SK-N-SH (cell line): ENCODE data around the gene LOXHD1.

Experiments used
- CTCF ChIP-seq: fragments of 200-600 bp; sonication (generic); IDR thresholded peaks from 2 replicates; pipeline ENCODE4 v1.6.1; 2017; ENCODE audit warnings: antibody characterized with exemption, mild to moderate bottlenecking, moderate library complexity
- EP300 ChIP-seq, 2 experiments: IDR thresholded peaks; 2 replicates each; pipeline versions ENCODE4 v1.4.0 to v1.6.1; 2012; ENCODE audit warnings: borderline replicate concordance in 1 of 2, low read depth in 1 of 2, low read length in 1 of 2
- EZH2phosphoT487 ChIP-seq: fragments of 200-600 bp; sonication (generic); IDR thresholded peaks from 2 replicates; pipeline ENCODE4 v1.6.1; 2017; ENCODE audit warnings: low read depth, mixed run types, mild to moderate bottlenecking, antibody characterized with exemption, moderate library complexity, borderline replicate concordance
- GABPA ChIP-seq: IDR thresholded peaks from 2 replicates; pipeline ENCODE4 v1.4.0; 2012; ENCODE audit warnings: low read depth, mild to moderate bottlenecking
- GATA2 ChIP-seq: sonication (generic); formaldehyde crosslinking; IDR thresholded peaks from 2 replicates; pipeline ENCODE4 v1.5.0; 2020; ENCODE audit warnings: mild to moderate bottlenecking, missing genetic modification reagents
- MXI1 ChIP-seq: IDR thresholded peaks from 2 replicates; pipeline ENCODE4 v1.6.1; 2012; ENCODE audit warnings: mild to moderate bottlenecking, low read depth, low read length, improper control_type of control experiment
- POLR2AphosphoS5 ChIP-seq: IDR thresholded peaks from 2 replicates; pipeline ENCODE4 v1.6.1; 2012; ENCODE audit warnings: low read depth, low read length
- RAD21 ChIP-seq: IDR thresholded peaks from 2 replicates; pipeline ENCODE4 v1.6.1; 2012; ENCODE audit warnings: mild to moderate bottlenecking, low read length
- TAF1 ChIP-seq: IDR thresholded peaks from 2 replicates; pipeline ENCODE4 v1.6.1; 2012; ENCODE audit warnings: low read depth, mild to moderate bottlenecking, low read length, moderate library complexity, borderline replicate concordance
- TCF12 ChIP-seq: IDR thresholded peaks from 2 replicates; pipeline ENCODE4 v1.4.0; 2012
- YY1 ChIP-seq: IDR thresholded peaks from 2 replicates; pipeline ENCODE4 v1.4.0; 2012; ENCODE audit warnings: low read depth, mild to moderate bottlenecking
- ZBTB33 ChIP-seq: IDR thresholded peaks from 2 replicates; pipeline ENCODE4 v1.4.0; 2012; ENCODE audit warnings: low read depth, borderline replicate concordance
- TF ChIP-seq, protein P1 (sequence below): IDR thresholded peaks from 2 replicates; pipeline ENCODE4 v1.4.0; 2012; ENCODE audit warnings: low read depth
- TF ChIP-seq, protein P2 (sequence below): IDR thresholded peaks from 2 replicates; pipeline ENCODE4; 2012

GRCh38 chr18:46632401-46633071, 24.5 kb downstream of the LOXHD1 start:
- TF ChIP-seq, protein P1, sequence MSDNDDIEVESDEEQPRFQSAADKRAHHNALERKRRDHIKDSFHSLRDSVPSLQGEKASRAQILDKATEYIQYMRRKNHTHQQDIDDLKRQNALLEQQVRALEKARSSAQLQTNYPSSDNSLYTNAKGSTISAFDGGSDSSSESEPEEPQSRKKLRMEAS: no peak
- TF ChIP-seq CTCF (no peak), EP300 (IDR thresholded peaks at IDR 0.05; ENCODE audit: borderline replicate concordance in 1 of 2, low read depth in 1 of 2, low read length in 1 of 2) (no peak), YY1 (no peak), POLR2AphosphoS5 (no peak), EZH2phosphoT487 (no peak), TCF12 (no peak), MXI1 (no peak), GATA2 (CRISPR knock-in tag) (no peak), TAF1 (no peak), GABPA (no peak), RAD21 (no peak), ZBTB33 (no peak)
- TF ChIP-seq, protein P2, sequence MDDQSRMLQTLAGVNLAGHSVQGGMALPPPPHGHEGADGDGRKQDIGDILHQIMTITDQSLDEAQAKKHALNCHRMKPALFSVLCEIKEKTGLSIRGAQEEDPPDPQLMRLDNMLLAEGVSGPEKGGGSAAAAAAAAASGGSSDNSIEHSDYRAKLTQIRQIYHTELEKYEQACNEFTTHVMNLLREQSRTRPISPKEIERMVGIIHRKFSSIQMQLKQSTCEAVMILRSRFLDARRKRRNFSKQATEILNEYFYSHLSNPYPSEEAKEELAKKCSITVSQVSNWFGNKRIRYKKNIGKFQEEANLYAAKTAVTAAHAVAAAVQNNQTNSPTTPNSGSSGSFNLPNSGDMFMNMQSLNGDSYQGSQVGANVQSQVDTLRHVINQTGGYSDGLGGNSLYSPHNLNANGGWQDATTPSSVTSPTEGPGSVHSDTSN: no peak
